Measurements from ENCODE around the gene FES.
A peak's percentile ranks its signal among the peaks of the same experiment; 100 is the strongest.

Gene FES

GRCh38 chr15:90877315-90877714 lies 7.0 kb upstream of the FES start:
- DNase-seq = no peak

- DNase-seq = no peak
Observed at GRCh38 chr15:90877996-90878395, 6.3 kb upstream of the FES start.

- no peak for DNase-seq
Observed at GRCh38 chr15:90878660-90879059, 5.6 kb upstream of the FES start.

GRCh38 chr15:90879730-90880366 lies 4.5 kb upstream of the FES start:
- DNase-seq = no peak

GRCh38 chr15:90880381-90881145 lies 3.7 kb upstream of the FES start:
- DNase-seq = no peak

GRCh38 chr15:90881181-90881977 lies 2.9 kb upstream of the FES start:
- DNase-seq = no peak

- no peak for DNase-seq
Observed at GRCh38 chr15:90881978-90882721, 2.2 kb upstream of the FES start.

GRCh38 chr15:90882781-90883525 lies 1.4 kb upstream of the FES start:
- no peak for DNase-seq

GRCh38 chr15:90883526-90883975 lies 753 bp upstream of the FES start:
- no peak for DNase-seq

- no peak for DNase-seq
Observed at GRCh38 chr15:90884719-90885431, 571 bp downstream of the FES start.

- peak; percentile 78 for DNase-seq
Observed at GRCh38 chr15:90885432-90886290, 1.4 kb downstream of the FES start.

GRCh38 chr15:90886291-90886614 lies 1.9 kb downstream of the FES start:
- no peak for DNase-seq

GRCh38 chr15:90887037-90887481 lies 2.8 kb downstream of the FES start:
- DNase-seq = no peak

GRCh38 chr15:90889313-90889730 lies 5.0 kb downstream of the FES start:
- no peak for DNase-seq

GRCh38 chr15:90889736-90890456 lies 5.6 kb downstream of the FES start:
- DNase-seq = no peak

- DNase-seq = no peak
Observed at GRCh38 chr15:90890839-90891238, 6.5 kb downstream of the FES start.

- no peak for DNase-seq
Observed at GRCh38 chr15:90891346-90891949, 7.1 kb downstream of the FES start.

GRCh38 chr15:90892023-90892422 lies 7.7 kb downstream of the FES start:
- no peak for DNase-seq

GRCh38 chr15:90892498-90893174 lies 8.3 kb downstream of the FES start:
- no peak for DNase-seq
